GM19452 (cell line): ENCODE data around the gene GNG2.

Source experiments
- ATAC-seq: cut with Tn5 transposase; IDR thresholded peaks from one replicate; pipeline ENCODE4 v1.9.1; 2021; ENCODE audit not compliant: unreplicated experiment

The GNG2 gene

DNA sequence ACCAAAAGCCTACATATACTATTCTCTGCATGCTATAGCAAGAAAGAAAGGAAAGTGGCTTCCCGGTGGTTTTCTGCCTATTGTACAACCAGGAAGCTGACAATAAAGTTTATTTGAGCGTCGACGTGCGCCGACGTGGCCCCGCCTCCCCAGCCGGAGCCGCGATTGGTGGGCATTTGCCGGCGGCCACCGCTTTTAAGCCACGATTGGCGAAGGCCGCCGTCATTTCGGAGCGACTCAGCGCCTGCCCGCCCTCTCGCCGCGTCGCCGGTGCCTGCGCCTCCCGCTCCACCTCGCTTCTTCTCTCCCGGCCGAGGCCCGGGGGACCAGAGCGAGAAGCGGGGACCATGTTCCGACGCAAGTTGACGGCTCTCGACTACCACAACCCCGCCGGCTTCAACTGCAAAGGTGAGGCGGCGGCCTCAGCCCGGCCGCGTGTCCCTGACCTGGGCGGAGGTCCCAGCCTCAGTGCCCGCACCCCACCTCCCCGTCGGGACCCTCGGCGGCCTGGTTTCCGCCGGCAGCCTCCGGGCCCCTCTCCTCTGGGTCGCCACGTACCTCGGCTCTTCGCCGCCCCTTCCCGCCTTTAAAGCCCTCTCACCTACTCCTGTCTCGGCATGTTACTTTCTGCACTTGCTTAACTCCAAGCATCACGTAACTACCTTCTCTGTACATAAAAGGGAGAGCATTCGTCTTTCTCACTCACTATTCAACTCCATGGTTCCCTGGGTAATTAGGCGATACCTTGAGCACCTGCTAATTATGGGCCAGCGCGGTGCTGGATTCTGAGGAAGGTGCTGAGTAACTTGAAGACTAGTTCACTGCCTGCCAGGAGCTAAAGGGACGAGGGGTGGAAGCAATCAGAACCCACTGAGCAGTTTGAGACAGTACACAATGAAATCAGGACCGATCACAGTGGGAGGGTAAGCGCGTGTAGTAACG, 129.2 kb downstream of the GNG2 start, which contains the start of gene RTRAF:
Gene RTRAF, plus strand, starts transcription at position 254 of the 942 bp plus-strand sequence. Its CDS starts 94 bp downstream, at position 348.
- peak; percentile 86 for ATAC-seq

DNA sequence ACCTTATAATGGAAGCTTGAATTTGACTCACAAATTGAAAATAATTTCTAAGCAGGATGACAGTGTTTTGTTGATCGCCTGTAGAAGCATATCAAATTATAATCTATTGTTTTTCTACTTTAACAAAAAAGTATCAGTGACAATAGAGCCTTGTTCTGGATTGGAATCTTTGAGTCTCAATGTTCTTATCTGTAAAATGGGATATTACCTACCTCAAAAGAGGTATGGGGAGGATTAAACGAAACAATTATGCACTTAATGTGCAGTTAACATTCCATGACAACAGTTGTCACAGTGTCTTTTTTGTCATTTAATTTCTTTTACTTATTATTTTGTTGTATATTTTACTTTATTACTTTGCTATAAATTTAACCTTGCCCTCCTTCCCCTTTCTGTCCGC, 130.1 kb downstream of the GNG2 start:
- no peak for ATAC-seq

DNA sequence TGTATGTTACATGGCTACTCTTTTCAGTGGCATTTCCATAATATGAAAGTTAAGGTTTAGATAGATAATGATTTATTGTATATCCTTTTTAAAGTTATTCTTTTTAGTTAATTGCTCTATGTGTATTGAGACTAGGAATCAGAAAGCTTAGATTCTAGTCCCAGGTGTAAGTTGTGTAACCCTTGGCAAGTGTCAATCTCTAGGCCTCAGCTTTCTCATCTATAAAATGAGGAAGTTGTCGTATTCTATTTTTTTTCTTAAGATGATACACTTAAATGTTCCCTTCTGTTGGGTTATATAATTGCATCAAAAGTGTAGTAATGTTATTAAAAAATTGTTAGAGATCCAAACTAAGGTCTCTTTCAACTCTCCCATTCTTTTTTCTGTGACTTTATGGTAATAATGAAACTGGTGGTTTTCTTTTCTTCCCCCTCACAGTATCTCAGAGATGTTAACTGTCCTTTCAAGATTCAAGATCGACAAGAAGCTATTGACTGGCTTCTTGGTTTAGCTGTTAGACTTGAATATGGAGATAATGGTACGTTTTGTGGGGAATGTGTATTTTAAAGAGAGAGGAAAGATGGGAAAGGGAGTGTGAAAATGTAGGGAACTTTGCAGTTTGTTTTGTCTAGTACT, 133.0 kb downstream of the GNG2 start:
- no peak for ATAC-seq

DNA sequence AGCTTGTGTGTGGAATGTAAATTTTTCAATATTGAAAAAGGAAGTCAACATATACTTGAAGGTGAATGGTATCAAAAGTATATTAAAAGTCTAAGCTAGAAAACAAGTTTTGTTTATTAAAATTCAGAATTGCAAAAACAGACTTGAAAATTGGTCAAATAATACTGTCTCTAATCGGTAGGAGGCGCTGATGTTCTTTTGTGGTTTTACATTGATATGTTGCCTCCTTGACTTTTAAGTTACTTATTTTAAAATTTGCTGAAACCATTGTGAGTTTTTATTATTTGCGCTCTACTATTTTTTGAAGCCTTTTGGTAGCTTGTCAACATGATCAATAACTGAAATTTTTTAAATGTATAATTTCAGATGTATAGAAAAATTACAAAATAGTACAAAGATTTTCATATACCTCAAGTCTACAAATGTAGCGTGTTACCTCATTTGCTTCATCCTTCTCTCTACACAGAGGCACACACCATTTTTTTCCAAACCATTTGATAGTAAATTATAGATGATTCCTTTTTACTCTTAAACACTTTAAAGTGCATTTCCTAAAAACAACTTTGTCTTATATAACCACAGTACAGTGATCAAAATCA, 135.8 kb downstream of the GNG2 start:
- no peak for ATAC-seq

DNA sequence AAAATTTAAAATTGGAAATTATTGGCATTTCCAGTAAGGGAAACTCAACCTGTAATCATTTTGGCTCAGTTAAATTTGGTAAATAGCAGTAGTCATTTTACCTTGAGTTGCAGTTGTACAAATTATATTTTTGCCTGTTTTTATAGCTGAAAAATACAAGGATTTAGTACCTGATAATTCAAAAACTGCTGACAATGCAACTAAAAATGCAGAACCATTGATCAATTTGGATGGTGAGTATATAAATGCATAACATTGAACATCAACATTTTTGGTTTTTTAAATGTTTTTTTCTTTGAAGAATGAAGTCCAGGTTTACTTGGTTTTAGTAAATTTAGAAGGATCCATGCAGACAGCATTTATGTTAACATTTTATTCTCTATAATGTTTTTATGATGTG, 137.9 kb downstream of the GNG2 start:
- no peak for ATAC-seq

DNA sequence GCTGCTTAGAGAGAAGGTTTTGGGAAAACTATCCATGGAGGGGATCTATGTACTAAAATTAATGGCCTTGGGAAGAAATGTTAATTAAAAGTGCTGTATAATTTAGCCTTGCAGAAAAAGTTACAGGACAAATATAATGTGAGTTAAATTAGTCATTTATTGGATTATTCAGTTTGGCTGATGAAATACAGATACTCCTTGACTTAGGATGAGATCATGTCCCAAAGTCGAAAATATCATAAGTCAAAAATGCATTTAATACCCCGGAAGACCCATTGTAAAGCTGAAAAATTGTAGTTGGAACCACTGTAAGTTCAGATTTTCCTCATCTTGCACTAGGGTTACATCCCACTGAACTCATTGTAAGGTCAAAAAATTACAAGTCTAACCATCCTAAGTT, 138.7 kb downstream of the GNG2 start:
- ATAC-seq, result no peak

DNA sequence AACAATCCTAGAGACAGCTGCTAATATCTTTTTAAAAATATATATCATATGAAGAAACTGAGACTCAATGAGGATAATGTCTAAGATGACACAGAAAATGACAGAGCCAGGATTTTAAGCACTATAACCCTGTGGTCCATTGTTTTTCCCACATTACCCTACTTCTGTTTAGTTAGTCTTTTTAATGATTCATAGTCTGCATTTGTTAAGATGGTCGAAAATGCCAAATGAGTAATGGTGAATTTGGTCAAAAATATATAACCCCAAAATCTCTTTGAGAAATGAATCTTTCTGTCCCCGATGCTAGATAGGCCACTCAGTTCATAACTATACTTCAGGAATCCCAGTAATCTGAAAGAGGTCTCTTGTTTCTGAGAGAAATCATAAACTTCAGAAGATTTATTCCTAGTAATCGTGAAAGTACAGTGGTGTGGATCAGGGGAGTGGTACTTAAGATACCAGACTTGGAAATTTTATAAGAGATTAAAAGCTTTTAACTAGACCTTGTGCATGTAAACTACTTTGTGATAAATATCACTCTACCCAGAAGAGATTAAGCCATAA, 139.7 kb downstream of the GNG2 start:
- no peak for ATAC-seq

DNA sequence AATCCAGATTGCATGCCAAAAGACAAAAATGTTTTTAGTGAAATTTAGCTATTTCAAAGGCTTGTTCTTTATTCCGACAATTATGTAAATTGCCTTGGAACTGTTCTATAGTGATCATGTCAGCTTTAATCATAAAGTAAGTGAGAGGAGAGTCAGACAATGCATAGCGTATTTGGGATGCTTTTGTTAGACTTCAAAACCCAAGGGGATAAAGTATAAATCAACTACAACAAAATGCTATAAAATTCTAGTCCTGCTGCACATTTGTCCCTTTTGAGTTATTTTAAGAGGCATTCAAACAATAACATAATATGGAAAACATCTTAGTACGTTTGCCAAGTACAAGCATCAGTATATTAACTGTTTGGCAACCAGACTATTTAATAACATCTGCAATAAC, 140.3 kb downstream of the GNG2 start:
- ATAC-seq, result no peak

DNA sequence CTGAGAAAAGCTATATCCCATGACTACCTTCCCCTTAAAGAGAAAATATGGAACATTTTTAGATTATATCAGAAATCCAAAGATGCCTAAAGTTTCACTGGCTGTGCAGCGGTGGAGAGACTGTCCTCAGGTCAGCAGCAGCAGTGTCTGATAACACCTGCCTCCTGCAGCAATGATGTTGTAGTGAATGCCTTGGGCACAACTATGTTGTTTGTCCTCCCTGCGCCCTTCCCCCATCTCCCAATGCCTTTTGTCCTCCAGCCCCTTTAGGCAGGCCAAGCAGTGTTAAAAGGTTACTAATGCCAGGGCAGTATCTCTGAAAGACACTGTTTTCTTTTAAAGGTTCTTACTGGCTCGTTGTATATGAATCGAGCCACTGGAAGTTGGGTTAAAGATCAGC, 142.1 kb downstream of the GNG2 start:
- ATAC-seq, result no peak

DNA sequence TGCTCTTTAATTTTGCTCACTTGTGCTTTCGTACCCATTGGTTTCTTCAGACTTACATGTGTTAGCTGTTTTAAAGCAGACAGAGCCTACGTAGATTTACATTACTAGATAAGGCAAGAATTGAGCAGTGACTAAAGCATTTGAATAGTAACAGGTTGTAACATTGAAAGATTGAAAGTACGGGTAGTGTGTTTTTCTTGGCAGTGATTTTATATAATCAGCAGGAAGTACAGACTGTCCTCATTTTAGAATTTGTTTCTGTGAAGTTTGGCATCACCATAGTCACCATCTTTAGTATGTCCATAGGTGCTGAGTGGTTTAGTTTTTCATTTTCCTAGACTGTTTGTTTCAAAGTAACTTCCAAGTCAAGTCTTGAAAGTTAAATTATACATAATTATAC, 142.9 kb downstream of the GNG2 start:
- ATAC-seq, result no peak

DNA sequence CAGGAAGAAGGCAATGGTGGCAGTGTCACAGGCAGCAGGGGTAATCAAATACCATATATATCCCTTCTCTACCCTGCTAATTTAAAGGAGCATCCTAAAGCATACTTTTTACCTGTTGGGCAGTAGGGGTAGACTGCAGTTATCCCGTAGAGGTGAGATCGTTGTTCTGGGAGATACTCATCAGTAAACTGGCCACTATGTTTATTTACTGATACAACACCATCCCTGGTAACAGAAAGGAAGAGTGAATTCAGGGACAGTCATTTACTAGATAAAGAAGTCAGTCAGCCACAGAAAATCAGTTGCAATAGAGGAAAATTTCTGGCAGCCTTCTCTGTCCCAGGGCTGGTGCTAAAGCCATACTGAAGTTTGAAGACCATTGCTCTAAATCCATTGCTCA, 145.2 kb downstream of the GNG2 start:
- no peak for ATAC-seq

DNA sequence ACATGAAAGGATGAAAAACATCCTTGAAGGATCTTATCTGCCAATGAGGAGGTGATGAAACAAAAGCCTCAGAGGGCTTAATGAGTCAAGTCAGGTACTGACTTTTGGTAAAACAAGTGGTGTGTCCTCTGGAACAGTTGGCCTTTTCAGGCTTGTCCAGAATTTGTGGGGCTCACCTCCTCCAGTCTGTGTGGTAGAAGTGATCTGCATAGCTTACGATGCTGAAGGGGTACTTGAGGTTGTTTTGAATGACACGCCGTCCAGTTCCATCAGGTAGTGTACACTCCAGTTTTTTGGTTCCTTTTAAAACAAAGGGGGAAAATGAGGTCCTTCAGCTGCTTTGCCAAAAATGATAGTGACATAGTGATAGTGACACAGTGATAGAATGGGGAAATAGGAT, 145.9 kb downstream of the GNG2 start:
- no peak for ATAC-seq

DNA sequence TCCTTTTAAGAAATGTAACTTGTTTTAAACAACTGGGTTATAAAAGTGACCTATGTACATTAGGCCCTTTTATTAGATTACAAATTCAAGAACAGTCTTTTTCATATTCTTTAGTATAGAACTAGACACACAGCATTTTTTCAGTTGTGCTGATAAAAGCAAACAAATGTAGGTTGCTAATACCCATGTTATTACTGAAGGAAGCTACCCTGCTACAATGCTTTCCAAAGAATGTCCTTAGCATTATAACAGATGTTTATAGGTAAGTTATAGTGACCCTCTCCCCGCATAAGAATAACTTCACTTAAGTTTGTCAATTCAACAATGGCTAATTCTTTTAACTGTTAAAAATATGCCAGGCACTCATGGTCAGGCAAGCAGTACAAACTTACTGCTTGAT, 146.8 kb downstream of the GNG2 start:
- ATAC-seq, result no peak

DNA sequence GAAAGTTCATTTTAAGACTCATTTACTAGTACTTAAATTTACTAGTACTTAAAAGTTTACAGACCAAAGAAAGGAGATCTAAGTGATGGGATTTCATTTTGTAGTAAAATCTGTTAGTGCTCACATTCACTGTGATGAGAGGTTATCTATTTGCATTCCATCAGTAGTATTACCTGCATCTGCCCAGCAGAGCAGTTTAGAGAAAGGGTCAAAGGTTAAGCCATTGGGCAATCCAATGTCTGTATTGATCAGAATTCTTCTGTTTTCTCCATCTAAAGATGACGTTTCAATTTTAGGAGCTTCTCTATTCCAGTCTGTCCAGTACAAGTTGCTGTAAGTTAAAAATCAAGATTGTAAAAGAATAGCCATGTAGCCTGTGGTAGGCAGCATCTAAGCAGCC, 147.2 kb downstream of the GNG2 start:
- ATAC-seq, result no peak

DNA sequence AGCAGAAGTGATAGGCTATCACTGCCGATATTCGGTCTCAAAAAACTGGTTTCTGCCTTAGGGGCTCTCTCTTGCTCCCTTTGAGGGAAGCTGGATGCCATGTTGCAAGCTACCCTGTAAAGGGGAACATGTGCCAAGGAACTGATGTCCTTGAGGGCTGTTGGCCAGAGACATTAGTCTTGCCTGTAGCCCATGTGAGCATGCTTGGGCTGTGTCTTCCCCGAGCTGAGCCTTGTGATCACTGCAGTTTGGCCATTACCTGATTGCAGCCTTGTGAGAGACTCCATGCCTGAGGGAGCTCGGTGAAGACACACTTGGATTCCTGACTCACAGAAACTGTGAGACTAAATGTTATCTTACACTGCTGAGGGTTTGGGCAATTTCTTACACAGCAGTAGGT, 147.7 kb downstream of the GNG2 start:
- ATAC-seq, result no peak

DNA sequence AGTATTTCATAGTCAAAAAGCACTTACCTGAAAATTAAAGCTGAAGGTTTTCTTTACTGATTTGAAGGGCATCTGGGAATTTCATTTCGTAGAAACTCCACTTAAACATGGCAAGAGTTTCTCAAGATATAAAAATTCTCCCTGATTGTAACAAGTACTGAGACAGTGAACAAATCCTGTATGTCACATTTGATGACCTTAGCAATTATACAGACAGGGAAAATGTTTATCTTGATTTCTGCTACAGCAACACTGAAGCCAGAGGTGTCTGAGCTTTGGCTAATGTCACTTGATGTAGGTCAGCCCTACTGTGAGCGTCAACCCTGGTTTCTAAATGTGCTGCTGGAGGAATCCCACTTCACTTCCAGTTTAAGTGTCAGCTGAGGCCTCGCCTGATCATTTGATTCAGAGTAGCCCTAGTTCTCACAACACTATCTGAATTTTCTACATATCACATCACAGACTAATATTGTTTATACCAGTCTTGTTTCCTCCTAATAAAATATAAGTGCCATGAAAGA, 149.8 kb downstream of the GNG2 start:
- ATAC-seq, result no peak

DNA sequence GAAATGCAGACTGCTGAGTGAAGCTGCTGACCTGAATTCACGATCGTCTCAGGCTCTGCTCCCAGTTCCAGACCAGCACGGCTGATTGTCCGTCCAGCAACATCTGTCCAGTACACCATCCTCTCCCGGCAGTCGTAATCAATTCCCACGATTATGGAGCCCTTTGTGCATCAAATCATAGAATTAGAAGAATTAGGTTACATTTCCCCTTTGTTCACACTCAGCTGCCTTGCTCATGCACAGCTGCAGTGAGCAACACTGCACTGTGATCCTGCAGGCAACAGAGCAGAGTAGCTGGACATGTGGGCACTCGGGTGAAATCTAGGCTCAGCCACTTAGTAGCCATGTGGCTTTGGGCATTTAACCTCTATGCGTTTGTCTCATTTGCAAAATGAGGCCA, 151.1 kb downstream of the GNG2 start:
- no peak for ATAC-seq

DNA sequence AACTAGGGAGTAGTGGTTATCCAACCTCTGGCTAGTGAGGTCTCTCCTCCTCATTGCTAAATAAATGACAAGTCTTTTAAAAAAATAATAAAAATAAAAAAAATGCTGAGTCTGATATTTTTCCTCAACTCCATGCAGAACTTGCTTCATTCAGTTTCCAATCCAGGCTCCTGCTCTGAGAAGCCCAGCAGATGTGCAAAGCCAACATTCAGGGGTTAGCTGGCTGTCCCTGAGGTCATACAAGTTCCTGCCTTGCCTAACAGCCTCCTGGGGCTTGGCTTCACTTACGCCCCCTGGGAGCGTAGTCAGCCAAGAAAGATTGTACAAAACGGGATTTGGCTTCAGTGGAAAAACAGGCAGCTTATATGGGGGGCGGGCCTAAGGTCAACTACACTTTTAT, 152.2 kb downstream of the GNG2 start:
- no peak for ATAC-seq

DNA sequence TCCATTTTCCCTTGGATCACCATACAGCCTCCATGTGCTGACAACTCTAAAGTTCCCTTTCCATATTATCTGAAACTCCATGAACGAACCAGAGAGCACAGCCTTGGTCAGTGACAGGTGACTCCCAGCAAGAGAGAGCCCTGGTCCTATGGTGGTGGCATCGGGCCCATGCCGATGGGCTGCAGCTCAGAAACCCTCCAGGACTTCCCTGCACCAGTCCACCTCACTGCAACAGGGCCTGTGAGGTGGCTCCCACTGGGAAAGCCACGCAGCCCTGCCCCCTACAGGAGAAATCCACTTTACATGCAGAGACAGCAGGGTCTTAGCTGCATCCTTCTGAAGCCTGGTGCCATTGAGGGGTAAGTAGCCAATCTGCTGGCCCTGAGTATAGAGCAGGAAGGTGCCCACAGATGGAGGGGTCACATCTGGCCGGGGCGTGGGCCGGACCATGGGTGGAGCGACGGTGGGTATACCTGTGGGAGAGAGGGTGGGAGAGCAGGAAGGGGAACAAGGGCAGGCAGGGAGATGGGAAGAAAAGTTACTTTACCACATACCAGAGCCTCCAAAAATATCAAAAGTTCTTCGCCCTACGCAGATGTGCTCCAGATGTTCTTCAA, 153.7 kb downstream of the GNG2 start:
- ATAC-seq, result no peak

DNA sequence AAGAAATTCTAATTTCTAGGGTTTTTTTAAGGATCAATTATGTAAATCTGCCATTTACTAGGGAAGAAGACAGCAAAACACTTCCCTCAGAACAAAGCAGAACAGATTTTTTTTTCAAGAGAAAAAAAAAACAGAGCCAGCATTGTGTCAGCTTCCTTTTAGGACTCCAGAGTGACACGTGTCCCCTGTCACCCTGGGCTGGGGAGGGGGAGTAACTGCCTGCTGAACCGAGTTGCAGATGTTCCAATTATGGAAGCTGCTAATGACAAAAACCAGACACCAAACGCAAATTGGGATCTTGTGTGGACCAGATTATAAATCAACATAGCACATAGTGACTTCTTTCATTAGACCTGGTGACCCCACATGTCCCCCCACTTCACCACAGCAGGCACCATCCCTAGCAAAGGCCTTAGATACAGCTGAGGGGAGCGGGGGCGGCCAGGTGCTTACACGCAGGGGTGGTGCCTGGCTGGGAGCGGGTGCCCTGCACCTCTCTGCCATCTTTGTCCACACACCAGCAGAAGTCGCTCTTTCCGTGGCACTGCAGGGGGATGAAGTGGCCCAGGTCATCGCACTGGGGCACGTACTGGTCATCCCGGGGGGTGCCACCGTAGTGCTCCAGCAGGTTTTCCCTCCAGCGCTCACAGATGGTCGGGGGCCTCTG, 154.3 kb downstream of the GNG2 start:
- ATAC-seq, result no peak
